ENCODE data around the gene SLC16A8. TPM values are rescaled to one million over a fixed set of nuclear protein-coding genes. Genes with fewer than 3 reads are reported as not detected.

SLC16A8 gene
- total and polyA plus RNA-seq, 2 experiments from 2014 or later, result 0.52 to 0.66 TPM

DNA sequence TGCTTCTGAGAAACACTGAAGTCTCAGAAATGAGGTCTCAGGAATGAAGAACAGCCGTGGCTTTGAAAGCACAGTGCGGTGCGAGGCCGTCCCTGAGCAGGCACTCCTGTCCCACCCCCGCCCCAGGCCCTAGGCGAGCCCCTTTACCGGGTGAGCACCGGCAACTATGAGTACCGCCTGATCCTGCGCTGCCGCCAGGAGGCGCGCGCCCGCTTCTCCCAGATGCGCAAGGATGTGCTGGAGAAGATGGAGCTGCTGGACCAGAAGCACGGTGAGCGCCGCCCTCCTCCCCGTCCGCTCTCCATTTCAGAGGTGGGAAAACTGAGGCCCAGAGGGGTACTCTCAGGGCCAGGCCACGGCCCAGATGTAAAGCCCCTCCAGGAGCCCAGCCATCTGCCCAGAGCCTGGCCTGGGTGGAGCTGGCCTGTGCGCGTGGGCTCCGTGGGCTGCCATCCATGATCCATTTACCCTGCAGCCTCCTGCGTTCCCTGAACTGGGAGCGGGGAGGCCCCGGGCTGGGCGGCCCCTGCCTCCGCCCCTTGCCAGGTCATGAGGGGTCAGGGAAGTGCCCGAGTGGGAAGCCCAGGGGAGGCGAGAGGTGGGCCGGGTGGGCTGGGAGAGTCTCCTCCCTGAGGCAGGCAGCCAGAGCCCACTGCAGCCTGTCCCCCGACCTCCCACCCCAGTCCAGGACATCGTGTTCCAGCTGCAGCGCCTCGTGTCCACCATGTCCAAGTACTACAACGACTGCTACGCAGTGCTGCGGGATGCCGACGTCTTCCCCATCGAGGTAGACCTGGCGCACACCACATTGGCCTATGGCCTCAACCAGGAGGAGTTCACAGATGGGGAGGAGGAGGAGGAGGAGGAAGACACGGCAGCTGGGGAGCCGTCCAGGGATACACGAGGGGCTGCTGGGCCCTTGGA, 9.5 kb downstream of the SLC16A8 start:
- H2AFZ ChIP-seq, result no peak overlapping the region
- H4K20me1 ChIP-seq (replicated peaks; ENCODE audit: insufficient read depth), result no peaks in the 10 kb centered on the region; the same call in 1 of the 2 replicates
- DNase-seq (ENCODE audit: low spot score) (peak; percentile 89), ATAC-seq (peak; percentile 86)
- peaks cover 5% of the 10 kb centered on the region; the same call in 1 of the 2 replicates for H3K27me3 ChIP-seq (ENCODE audit: insufficient read depth)
- H3K9me2 ChIP-seq (ENCODE audit: insufficient read depth), result no peaks in the 10 kb centered on the region
- no peaks in the 10 kb centered on the region for H3K9me3 Mint-ChIP-seq
- H3K4me1 ChIP-seq (ENCODE audit: insufficient read depth), result 0 out of 2 replicates have a peak, but pooled peaks cover 3% of the 10 kb centered on the region
- peaks cover 5% of the 10 kb centered on the region; the same call in 2 of the 3 replicates for H3K4me1 Mint-ChIP-seq
- H3K27me3 Mint-ChIP-seq (ENCODE audit: insufficient read depth, low read depth, poor library complexity), result peaks cover 13% of the 10 kb centered on the region
- peaks cover 27% of the 10 kb centered on the region for H3K36me3 Mint-ChIP-seq (ENCODE audit: low read depth)
- no peaks in the 10 kb centered on the region for H3K79me2 ChIP-seq (replicated peaks; ENCODE audit: insufficient read depth)
- H3K27ac Mint-ChIP-seq, result no peak overlapping the region
- no peak overlapping the region for H3K27ac ChIP-seq (ENCODE audit: low read depth)
- no peaks in the 10 kb centered on the region for H3F3A ChIP-seq (replicated peaks; ENCODE audit: low read depth)
- no peak overlapping the region for H3K4me2 ChIP-seq
- no peaks in the 10 kb centered on the region for H3K36me3 ChIP-seq (ENCODE audit: insufficient read depth)
- no peak overlapping the region for H3K4me3 ChIP-seq
- no peak for TF ChIP-seq CREB1 (CRISPR knock-in tag; IDR thresholded peaks at IDR 0.05; ENCODE audit: low read depth)
- TF ChIP-seq, protein P1, sequence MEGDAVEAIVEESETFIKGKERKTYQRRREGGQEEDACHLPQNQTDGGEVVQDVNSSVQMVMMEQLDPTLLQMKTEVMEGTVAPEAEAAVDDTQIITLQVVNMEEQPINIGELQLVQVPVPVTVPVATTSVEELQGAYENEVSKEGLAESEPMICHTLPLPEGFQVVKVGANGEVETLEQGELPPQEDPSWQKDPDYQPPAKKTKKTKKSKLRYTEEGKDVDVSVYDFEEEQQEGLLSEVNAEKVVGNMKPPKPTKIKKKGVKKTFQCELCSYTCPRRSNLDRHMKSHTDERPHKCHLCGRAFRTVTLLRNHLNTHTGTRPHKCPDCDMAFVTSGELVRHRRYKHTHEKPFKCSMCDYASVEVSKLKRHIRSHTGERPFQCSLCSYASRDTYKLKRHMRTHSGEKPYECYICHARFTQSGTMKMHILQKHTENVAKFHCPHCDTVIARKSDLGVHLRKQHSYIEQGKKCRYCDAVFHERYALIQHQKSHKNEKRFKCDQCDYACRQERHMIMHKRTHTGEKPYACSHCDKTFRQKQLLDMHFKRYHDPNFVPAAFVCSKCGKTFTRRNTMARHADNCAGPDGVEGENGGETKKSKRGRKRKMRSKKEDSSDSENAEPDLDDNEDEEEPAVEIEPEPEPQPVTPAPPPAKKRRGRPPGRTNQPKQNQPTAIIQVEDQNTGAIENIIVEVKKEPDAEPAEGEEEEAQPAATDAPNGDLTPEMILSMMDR (conservative IDR thresholded peaks at IDR 0.05; ENCODE audit: low read depth in 2 of 2), result peak; percentile 72 to 92
- no peak overlapping the region for H3K4me3 Mint-ChIP-seq

DNA sequence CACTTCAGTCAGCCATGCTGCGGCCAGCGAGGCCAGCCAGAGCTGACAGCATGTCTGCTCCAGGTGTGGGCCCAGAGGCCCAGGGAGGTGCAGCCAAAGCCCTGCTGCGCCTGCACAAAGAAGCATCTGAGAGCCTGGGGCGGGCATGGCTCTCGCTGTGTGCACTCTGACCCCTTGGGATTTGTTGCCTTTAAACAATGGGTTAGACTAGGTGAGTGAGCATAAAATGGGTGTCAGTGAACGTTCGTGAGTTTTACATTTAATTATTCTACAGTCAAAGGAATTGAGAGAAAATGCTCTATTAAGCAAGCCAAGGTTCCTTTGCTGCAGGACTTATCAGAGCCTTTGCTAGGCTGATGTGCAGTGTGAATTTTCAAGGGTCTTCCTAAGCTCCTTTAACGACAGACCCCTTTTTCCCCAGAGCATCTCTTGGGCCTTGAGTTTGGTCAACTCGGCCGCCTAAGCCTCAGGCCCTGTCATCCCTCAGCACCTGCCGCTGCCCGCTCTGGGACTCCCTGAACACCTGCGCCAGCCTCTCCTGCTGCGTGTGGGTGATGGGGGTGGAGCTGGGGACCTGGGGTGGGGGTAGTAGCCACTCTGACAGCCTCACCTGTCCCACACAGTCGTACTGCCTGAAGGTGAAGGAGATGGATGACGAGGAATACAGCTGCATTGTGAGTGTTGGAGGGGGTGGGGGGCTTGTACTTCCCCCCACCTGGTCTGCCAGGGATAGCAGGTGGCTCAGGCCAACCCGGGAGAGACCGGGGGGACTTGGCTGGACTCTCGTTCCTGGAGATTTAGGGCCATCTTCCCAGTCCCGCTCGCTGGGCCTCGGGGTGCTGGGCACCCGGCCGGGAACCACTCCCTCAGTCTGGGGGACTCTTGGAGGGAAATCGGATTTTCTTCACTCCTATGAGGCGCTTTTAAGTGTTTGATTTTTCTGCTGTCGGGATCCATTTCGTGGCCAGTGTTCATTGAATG, 10.5 kb downstream of the SLC16A8 start:
- H3K36me3 Mint-ChIP-seq (ENCODE audit: low read depth), result peaks cover 27% of the 10 kb centered on the region
- no peaks in the 10 kb centered on the region for H3K79me2 ChIP-seq (replicated peaks; ENCODE audit: insufficient read depth)
- no peaks in the 10 kb centered on the region for H3F3A ChIP-seq (replicated peaks; ENCODE audit: low read depth)
- DNase-seq (ENCODE audit: low spot score) (no peak), ATAC-seq (no peak)
- H3K9me2 ChIP-seq (ENCODE audit: insufficient read depth), result no peaks in the 10 kb centered on the region
- peaks cover 5% of the 10 kb centered on the region; the same call in 2 of the 3 replicates for H3K4me1 Mint-ChIP-seq
- 0 out of 2 replicates have a peak, but pooled peaks cover 3% of the 10 kb centered on the region for H3K4me1 ChIP-seq (ENCODE audit: insufficient read depth)
- H3K27me3 Mint-ChIP-seq (ENCODE audit: insufficient read depth, low read depth, poor library complexity), result peaks cover 13% of the 10 kb centered on the region
- no peak overlapping the region for H2AFZ ChIP-seq
- no peak overlapping the region for H3K27ac Mint-ChIP-seq
- TF ChIP-seq EZH2 (IDR thresholded peaks at IDR 0.05; ENCODE audit: low read depth, unreplicated experiment) (no peak), CREB1 (CRISPR knock-in tag; IDR thresholded peaks at IDR 0.05; ENCODE audit: low read depth) (no peak), JUNB (IDR thresholded peaks at IDR 0.05; ENCODE audit: unreplicated experiment) (no peak), NANOG (IDR thresholded peaks at IDR 0.05; ENCODE audit: borderline replicate concordance) (no peak), POLR2AphosphoS5 (IDR thresholded peaks at IDR 0.05; ENCODE audit: low read depth) (no peak), EZH2phosphoT487 (IDR thresholded peaks at IDR 0.05; ENCODE audit: unreplicated experiment) (no peak), ZNF331 (CRISPR knock-in tag; IDR thresholded peaks at IDR 0.05; ENCODE audit: low read depth) (no peak), ZNF114 (CRISPR knock-in tag; IDR thresholded peaks at IDR 0.05) (no peak)
- TF ChIP-seq, protein P1 (conservative IDR thresholded peaks at IDR 0.05; ENCODE audit: low read depth in 2 of 2), result no peak
- TF ChIP-seq, protein P2, sequence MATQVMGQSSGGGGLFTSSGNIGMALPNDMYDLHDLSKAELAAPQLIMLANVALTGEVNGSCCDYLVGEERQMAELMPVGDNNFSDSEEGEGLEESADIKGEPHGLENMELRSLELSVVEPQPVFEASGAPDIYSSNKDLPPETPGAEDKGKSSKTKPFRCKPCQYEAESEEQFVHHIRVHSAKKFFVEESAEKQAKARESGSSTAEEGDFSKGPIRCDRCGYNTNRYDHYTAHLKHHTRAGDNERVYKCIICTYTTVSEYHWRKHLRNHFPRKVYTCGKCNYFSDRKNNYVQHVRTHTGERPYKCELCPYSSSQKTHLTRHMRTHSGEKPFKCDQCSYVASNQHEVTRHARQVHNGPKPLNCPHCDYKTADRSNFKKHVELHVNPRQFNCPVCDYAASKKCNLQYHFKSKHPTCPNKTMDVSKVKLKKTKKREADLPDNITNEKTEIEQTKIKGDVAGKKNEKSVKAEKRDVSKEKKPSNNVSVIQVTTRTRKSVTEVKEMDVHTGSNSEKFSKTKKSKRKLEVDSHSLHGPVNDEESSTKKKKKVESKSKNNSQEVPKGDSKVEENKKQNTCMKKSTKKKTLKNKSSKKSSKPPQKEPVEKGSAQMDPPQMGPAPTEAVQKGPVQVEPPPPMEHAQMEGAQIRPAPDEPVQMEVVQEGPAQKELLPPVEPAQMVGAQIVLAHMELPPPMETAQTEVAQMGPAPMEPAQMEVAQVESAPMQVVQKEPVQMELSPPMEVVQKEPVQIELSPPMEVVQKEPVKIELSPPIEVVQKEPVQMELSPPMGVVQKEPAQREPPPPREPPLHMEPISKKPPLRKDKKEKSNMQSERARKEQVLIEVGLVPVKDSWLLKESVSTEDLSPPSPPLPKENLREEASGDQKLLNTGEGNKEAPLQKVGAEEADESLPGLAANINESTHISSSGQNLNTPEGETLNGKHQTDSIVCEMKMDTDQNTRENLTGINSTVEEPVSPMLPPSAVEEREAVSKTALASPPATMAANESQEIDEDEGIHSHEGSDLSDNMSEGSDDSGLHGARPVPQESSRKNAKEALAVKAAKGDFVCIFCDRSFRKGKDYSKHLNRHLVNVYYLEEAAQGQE (IDR thresholded peaks at IDR 0.05; ENCODE audit: unreplicated experiment), result no peak
- no peaks in the 10 kb centered on the region for H3K27me3 ChIP-seq (ENCODE audit: insufficient read depth)
- no peak overlapping the region for H3K4me3 Mint-ChIP-seq
- H3K36me3 ChIP-seq (ENCODE audit: insufficient read depth), result no peaks in the 10 kb centered on the region
- no peak overlapping the region for H3K4me2 ChIP-seq
- H3K4me3 ChIP-seq, result no peak overlapping the region
- H3K9me3 Mint-ChIP-seq, result no peaks in the 10 kb centered on the region
- H4K20me1 ChIP-seq (replicated peaks; ENCODE audit: insufficient read depth), result no peaks in the 10 kb centered on the region; the same call in 1 of the 2 replicates
- no peak overlapping the region for H3K27ac ChIP-seq (ENCODE audit: low read depth)
